B cell (primary cell): ENCODE measurements around the gene ADK. TPM values are rescaled to one million over a fixed set of nuclear protein-coding genes. Genes with fewer than 3 reads are reported as not detected.

Experiments used
- ATAC-seq: fragments of 200-7000 bp; cut with Tn5 transposase; one replicate; pipeline ENCODE4 v1.10.0; 2021; ENCODE audit warnings: low read depth, mild to moderate bottlenecking, moderate number of reproducible peaks, moderate library complexity
- CTCF ChIA-PET: fragments of 350-600 bp; sonication (Branson Sonifier 250); formaldehyde crosslinking; loops from one replicate; lab custom pipeline; 2021; ENCODE audit warnings: antibody characterized with exemption, inconsistent platforms; lab: Charles Lee
- POLR2A ChIA-PET: fragments of 350-600 bp; sonication (Branson Sonifier 250); formaldehyde crosslinking; loops from one replicate; lab custom pipeline; 2021; ENCODE audit warnings: antibody characterized with exemption; lab: Charles Lee
- DNase-seq: peaks from one replicate; pipeline ENCODE4 v3.0.0; 2013
- H2AFZ ChIP-seq: 2 replicates; pipeline ENCODE4 v1.6.1; 2012; ENCODE audit warnings: mild to moderate bottlenecking, low read depth, low read length; ENCODE audit not compliant: insufficient read depth, poor library complexity, severe bottlenecking
- H3K27ac ChIP-seq, 2 donors: 1 replicate in 1 of 2; 2 replicates in 1 of 2; pipeline ENCODE4 v1.5.1; 2012 to 2013; ENCODE audit warnings: low read length in 2 of 2, mild to moderate bottlenecking in 2 of 2, moderate library complexity in 1 of 2
- H3K27me3 ChIP-seq, 4 experiments: fragments of 200-600 bp in 1 of 4; sonication (generic) in 1 of 4; replicated peaks in 1 of 4; 1 replicate in 2 of 4; 2 replicates in 2 of 4; pipeline versions ENCODE4 v1.6.1 to v1.7.0; 2013 to 2016; ENCODE audit warnings: low read length in 3 of 4, mild to moderate bottlenecking in 2 of 4, mixed read lengths in 1 of 4, moderate library complexity in 1 of 4; ENCODE audit not compliant: insufficient read depth in 4 of 4, control insufficient read depth in 3 of 4; ENCODE audit errors: control extremely low read depth in 1 of 4
- H3K36me3 ChIP-seq, 2 experiments: replicated peaks in 1 of 2; 1 replicate in 1 of 2; 2 replicates in 1 of 2; pipeline versions ENCODE4 v1.6.1 to v1.7.1; 2013; ENCODE audit warnings: low read length in 1 of 2; ENCODE audit not compliant: insufficient read depth in 2 of 2, control insufficient read depth in 1 of 2; ENCODE audit errors: control extremely low read depth in 1 of 2, extremely low read depth in 1 of 2
- H3K4me1 ChIP-seq, 2 donors: fragments of 200-600 bp in 1 of 2; sonication (generic) in 1 of 2; 1 replicate in 1 of 2; 2 replicates in 1 of 2; pipeline versions ENCODE4 v1.5.1 to v1.6.1; 2013 to 2017; ENCODE audit warnings: low read length in 2 of 2; ENCODE audit not compliant: control insufficient read depth in 2 of 2, insufficient read depth in 2 of 2
- H3K4me2 ChIP-seq: replicated peaks from 2 replicates; pipeline ENCODE3; 2012; ENCODE audit warnings: mild to moderate bottlenecking, low read depth, low read length; ENCODE audit not compliant: poor library complexity, severe bottlenecking
- H3K4me3 ChIP-seq, 5 experiments: fragments of 200-600 bp in 1 of 5; sonication (generic) in 1 of 5; 1 replicate in 3 of 5; 2 replicates in 2 of 5; pipeline versions ENCODE4 v1.5.1 to v1.7.0; 2011 to 2016; ENCODE audit warnings: low read length in 4 of 5, mild to moderate bottlenecking in 4 of 5, low read depth in 2 of 5, control low read depth in 1 of 5, moderate library complexity in 1 of 5; ENCODE audit not compliant: insufficient read depth in 1 of 5; ENCODE audit errors: control extremely low read depth in 1 of 5, extremely low read depth in 1 of 5
- H3K79me2 ChIP-seq: fragments of 200-600 bp; sonication (generic); one replicate; pipeline ENCODE4 v1.6.0; 2016; ENCODE audit warnings: low read length; ENCODE audit not compliant: control insufficient read depth, insufficient read depth
- H3K9ac ChIP-seq: fragments of 200-600 bp; sonication (generic); 2 replicates; pipeline ENCODE4 v1.6.1; 2017; ENCODE audit warnings: mild to moderate bottlenecking, low read length, moderate library complexity
- H3K9me3 ChIP-seq, 3 donors: one replicate each; pipeline versions ENCODE4 v1.6.1 to v1.7.1; 2013; ENCODE audit warnings: low read length in 2 of 3; ENCODE audit not compliant: control insufficient read depth in 2 of 3, insufficient read depth in 1 of 3; ENCODE audit errors: control extremely low read depth in 1 of 3
- H4K20me1 ChIP-seq: 2 replicates; pipeline ENCODE4 v1.6.0; 2012; ENCODE audit warnings: mild to moderate bottlenecking, low read length; ENCODE audit not compliant: insufficient read depth, control insufficient read depth, poor library complexity, severe bottlenecking
- H3K27ac Mint-ChIP-seq: one replicate; pipeline ENCODE4 v1.8.0; 2021; ENCODE audit warnings: mixed read lengths
- H3K27me3 Mint-ChIP-seq: one replicate; pipeline ENCODE4 v1.8.0; 2021; ENCODE audit warnings: mixed read lengths
- H3K4me1 Mint-ChIP-seq: one replicate; pipeline ENCODE4 v1.8.0; 2021; ENCODE audit warnings: mixed read lengths
- H3K4me3 Mint-ChIP-seq: one replicate; pipeline ENCODE4 v1.8.0; 2021; ENCODE audit warnings: mixed read lengths
- H3K9me3 Mint-ChIP-seq: one replicate; pipeline ENCODE4 v1.8.0; 2022; ENCODE audit warnings: mixed read lengths; ENCODE audit not compliant: insufficient read depth
- EZH2 ChIP-seq: IDR thresholded peaks from 2 replicates; pipeline ENCODE4 v1.6.1; 2012; ENCODE audit warnings: borderline replicate concordance, low read depth, mild to moderate bottlenecking, moderate library complexity, low read length; ENCODE audit not compliant: insufficient read depth, poor library complexity, severe bottlenecking
- WGBS: methylation state at CpG from one replicate; pipeline ENCODE4 v1.1.5; 2013; ENCODE audit warnings: missing lambda C conversion rate; ENCODE audit not compliant: insufficient coverage; 5-methylcytosine and 5-hydroxymethylcytosine counted together
- intact Hi-C: fragments of 100-400 bp; cut with micrococcal nuclease; formaldehyde crosslinking; loops from one replicate; pipeline ENCODE4 v1.10.0; 2022
- polyA plus RNA-seq: library from polyadenylated mRNA; depleted of rRNA; stranded (reverse); fragments of >200 nt; gene quantifications from 2 replicates; pipeline ENCODE4 v1.2.3, GENCODE V29; 2012
- total RNA-seq, 2 donors: library from RNA; stranded (reverse); fragments of 120-200 nt in 1 of 2; gene quantifications; 1 replicate in 1 of 2; 2 replicates in 1 of 2; pipeline versions ENCODE4 v1.2.3 to v1.2.4, GENCODE V29; 2013 to 2022
- TF ChIP-seq, protein P1 (sequence below): fragments of 200-600 bp; IDR thresholded peaks from one replicate; pipeline ENCODE4 v1.8.0; 2022; ENCODE audit warnings: antibody characterized with exemption, mild to moderate bottlenecking

ADK gene
- total and polyA plus RNA-seq, 2 donors (not counting 1 experiment from before 2014, with no cell fraction given) = 37.2 to 52.6 TPM

DNA sequence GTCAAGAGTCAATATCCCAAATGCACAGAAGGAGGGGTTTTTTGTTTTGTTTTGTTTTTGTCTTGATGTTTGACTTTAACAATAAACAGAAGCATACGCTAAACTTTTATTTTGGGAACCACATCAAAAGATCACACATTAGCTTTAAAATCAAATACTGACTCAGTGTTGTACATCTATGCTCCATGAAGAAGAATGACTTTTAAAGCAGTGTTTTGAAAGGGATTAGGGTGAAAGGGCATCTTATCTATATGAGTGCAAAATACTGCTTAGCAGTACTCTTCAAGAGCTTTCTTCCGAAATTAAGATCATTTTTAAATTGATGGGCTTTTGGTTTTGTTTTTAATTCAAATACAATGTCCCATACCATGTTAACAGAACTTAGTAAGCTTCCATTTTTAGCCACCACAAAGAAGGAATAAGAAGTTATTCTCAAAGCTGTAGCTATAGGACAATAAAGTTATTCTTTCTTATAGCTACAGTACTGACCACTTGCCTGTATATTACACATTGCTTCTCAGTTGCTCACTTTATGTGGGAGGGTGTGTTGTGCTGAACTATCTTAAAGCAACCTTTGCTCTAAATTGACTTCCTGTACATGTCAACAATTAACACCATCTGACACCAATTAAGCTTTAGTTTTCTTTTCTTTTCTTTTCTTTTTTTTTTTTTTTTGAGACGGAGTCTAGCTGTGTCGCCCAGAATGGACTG is 531.1 kb downstream of the ADK start:
- no peaks in the 10 kb centered on the region for H3K9me3 Mint-ChIP-seq
- CTCF ChIA-PET = interaction anchor here (0.6 to 1.1 kb wide), 2 partner anchors 127 to 438 kb away, joined by 3 to 5 read pairs; no protein-coding TSS in a partner anchor
- DNase-seq (no peak), ATAC-seq (no peak)
- H3K27ac ChIP-seq = no peak overlapping the region
- no peak overlapping the region for H3K4me2 ChIP-seq
- 100% methylated on average over 2 of the region's 4 CpGs for WGBS
- no peak overlapping the region for H2AFZ ChIP-seq
- no peaks in the 10 kb centered on the region for H3K9me3 ChIP-seq
- TF ChIP-seq EZH2 = no peak
- TF ChIP-seq, protein P1, sequence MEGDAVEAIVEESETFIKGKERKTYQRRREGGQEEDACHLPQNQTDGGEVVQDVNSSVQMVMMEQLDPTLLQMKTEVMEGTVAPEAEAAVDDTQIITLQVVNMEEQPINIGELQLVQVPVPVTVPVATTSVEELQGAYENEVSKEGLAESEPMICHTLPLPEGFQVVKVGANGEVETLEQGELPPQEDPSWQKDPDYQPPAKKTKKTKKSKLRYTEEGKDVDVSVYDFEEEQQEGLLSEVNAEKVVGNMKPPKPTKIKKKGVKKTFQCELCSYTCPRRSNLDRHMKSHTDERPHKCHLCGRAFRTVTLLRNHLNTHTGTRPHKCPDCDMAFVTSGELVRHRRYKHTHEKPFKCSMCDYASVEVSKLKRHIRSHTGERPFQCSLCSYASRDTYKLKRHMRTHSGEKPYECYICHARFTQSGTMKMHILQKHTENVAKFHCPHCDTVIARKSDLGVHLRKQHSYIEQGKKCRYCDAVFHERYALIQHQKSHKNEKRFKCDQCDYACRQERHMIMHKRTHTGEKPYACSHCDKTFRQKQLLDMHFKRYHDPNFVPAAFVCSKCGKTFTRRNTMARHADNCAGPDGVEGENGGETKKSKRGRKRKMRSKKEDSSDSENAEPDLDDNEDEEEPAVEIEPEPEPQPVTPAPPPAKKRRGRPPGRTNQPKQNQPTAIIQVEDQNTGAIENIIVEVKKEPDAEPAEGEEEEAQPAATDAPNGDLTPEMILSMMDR = no peak
- H3K27me3 Mint-ChIP-seq = no peaks in the 10 kb centered on the region
- no peak overlapping the region for H3K4me3 ChIP-seq
- peaks cover 7 to 10% of the 10 kb centered on the region in 2 donors for H3K4me1 ChIP-seq
- peak overlapping the region; percentile 5 for H3K27ac Mint-ChIP-seq
- H3K27me3 ChIP-seq = no peaks in the 10 kb centered on the region
- POLR2A ChIA-PET = no interaction called here
- peaks cover 0 to 7% of the 10 kb centered on the region in 2 experiments for H3K36me3 ChIP-seq
- no peak overlapping the region for H3K4me3 Mint-ChIP-seq
- peaks cover 5% of the 10 kb centered on the region for H4K20me1 ChIP-seq
- H3K4me1 Mint-ChIP-seq = peaks cover 31% of the 10 kb centered on the region
- H3K9ac ChIP-seq = no peak overlapping the region
- no peaks in the 10 kb centered on the region for H3K79me2 ChIP-seq
- intact Hi-C loops = loop anchor here (10.0 kb wide), 1 partner anchor 113 kb away; no protein-coding TSS in a partner anchor

DNA sequence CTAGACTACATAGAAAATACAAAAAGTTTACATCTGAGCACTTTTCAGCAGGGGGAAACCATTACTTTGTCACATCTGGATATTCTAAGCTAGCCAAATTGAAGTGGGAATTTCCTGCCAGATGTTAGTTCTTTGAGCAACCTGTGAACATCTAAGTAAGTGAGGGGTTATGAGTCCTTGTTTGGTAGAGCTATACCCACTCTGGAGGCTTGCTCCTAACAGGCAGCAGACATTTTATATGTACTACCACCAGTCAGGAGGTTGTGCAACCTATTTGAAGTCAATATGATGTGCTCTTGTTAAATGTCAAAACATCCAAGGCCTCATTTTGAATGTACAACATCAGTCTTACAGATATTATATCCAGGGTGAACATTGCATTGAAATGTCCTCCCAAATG is 532.0 kb downstream of the ADK start:
- no peak for ATAC-seq
- peaks cover 5% of the 10 kb centered on the region for H4K20me1 ChIP-seq
- TF ChIP-seq, protein P1 = no peak
- no peak for TF ChIP-seq EZH2
- DNase-seq = no peak
- H3K4me1 Mint-ChIP-seq = peaks cover 23% of the 10 kb centered on the region
- no peak overlapping the region for H3K4me3 Mint-ChIP-seq
- H3K4me2 ChIP-seq = no peak overlapping the region
- H3K4me1 ChIP-seq = peaks cover 7% of the 10 kb centered on the region in 2 donors
- peaks cover 0 to 11% of the 10 kb centered on the region in 2 experiments for H3K36me3 ChIP-seq
- H3K4me3 ChIP-seq = no peak overlapping the region
- H3K27me3 ChIP-seq = no peaks in the 10 kb centered on the region
- H3K27ac Mint-ChIP-seq = peak overlapping the region; percentile 4
- H3K9me3 Mint-ChIP-seq = no peaks in the 10 kb centered on the region
- no peak overlapping the region for H3K9ac ChIP-seq
- H3K27ac ChIP-seq = peak overlapping the region in 1 of 2 donors; percentile 34
- H3K9me3 ChIP-seq = no peaks in the 10 kb centered on the region
- no peaks in the 10 kb centered on the region for H3K27me3 Mint-ChIP-seq
- no peaks in the 10 kb centered on the region for H3K79me2 ChIP-seq
- ChIA-PET POLR2A (no interaction called here), CTCF (interaction anchor here (0.6 to 1.1 kb wide), 2 partner anchors 186 to 439 kb away, joined by 3 read pairs; no protein-coding TSS in a partner anchor)
- no peak overlapping the region for H2AFZ ChIP-seq
- intact Hi-C loops = loop anchor here (10.0 kb wide), 1 partner anchor 112 kb away; no protein-coding TSS in a partner anchor
